ENCODE measurements around the gene PTPRCAP.

DNA sequence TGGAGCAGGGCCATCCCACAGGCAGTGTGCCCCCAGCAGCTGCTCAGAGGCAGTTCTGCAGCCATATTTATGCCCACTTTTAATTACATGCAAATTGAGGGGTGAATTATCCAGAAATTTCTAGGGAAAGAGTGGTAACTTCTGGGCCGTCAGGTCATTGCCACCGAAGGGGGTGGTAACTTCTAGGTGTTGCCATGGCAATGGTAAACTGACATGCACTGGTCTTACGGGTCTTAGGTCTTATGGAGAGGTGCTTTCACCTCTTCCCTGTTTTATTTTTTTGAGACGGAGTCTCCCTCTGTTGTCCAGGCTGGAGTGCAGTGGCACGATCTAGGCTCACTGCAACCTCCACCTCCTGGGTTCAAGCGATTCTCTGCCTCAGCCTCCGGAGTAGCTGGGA lies 35.4 kb upstream of the PTPRCAP start:
- TF ChIP-seq TCF12 (IDR thresholded peaks at IDR 0.05; ENCODE audit: low read depth) (no peak), YY1 (IDR thresholded peaks at IDR 0.05; ENCODE audit: low read depth) (no peak), REST (IDR thresholded peaks at IDR 0.05; ENCODE audit: low read depth) (no peak), USF1 (IDR thresholded peaks at IDR 0.05) (no peak), RAD21 (IDR thresholded peaks at IDR 0.05; ENCODE audit: low read depth) (no peak), CEBPB (IDR thresholded peaks at IDR 0.05) (no peak), TEAD4 (IDR thresholded peaks at IDR 0.05) (no peak), TAF1 (IDR thresholded peaks at IDR 0.05; ENCODE audit: low read depth) (no peak)
